HG03039 (cell line): Measurements from ENCODE around the gene SSBP3.

Experiments
- ATAC-seq: cut with Tn5 transposase; IDR thresholded peaks from one replicate; pipeline ENCODE4 v1.9.1; 2021; ENCODE audit warnings: mild to moderate bottlenecking, moderate library complexity; ENCODE audit not compliant: unreplicated experiment

Gene SSBP3

GRCh38 chr1:54335011-54335754 is 71.0 kb downstream of the SSBP3 start:
- ATAC-seq, result no peak

GRCh38 chr1:54332781-54333585 is 73.2 kb downstream of the SSBP3 start:
- ATAC-seq, result no peak

- ATAC-seq, result no peak
These were observed 74.2 kb downstream of the SSBP3 start for GRCh38 chr1:54331843-54332463.

- ATAC-seq, result no peak
These were observed 75.0 kb downstream of the SSBP3 start for GRCh38 chr1:54331091-54331772.

GRCh38 chr1:54329312-54330003 is 76.7 kb downstream of the SSBP3 start:
- ATAC-seq, result no peak

- ATAC-seq, result no peak
These were observed 78.0 kb downstream of the SSBP3 start for GRCh38 chr1:54328066-54328636.

GRCh38 chr1:54327386-54328065 is 78.7 kb downstream of the SSBP3 start:
- ATAC-seq, result no peak

GRCh38 chr1:54326543-54327385 is 79.4 kb downstream of the SSBP3 start:
- ATAC-seq, result no peak

GRCh38 chr1:54325703-54326461 is 80.3 kb downstream of the SSBP3 start:
- no peak for ATAC-seq

- no peak for ATAC-seq
These were observed 80.9 kb downstream of the SSBP3 start for GRCh38 chr1:54325284-54325683.

- no peak for ATAC-seq
These were observed 81.7 kb downstream of the SSBP3 start for GRCh38 chr1:54324251-54325140.

- no peak for ATAC-seq
These were observed 82.3 kb downstream of the SSBP3 start for GRCh38 chr1:54323921-54324250.

- ATAC-seq, result no peak
These were observed 82.9 kb downstream of the SSBP3 start for GRCh38 chr1:54323324-54323739.

GRCh38 chr1:54318246-54318814 is 87.9 kb downstream of the SSBP3 start:
- no peak for ATAC-seq

GRCh38 chr1:54317084-54317483 is 89.1 kb downstream of the SSBP3 start:
- ATAC-seq, result no peak

- ATAC-seq, result no peak
These were observed 91.1 kb downstream of the SSBP3 start for GRCh38 chr1:54315099-54315498.

- no peak for ATAC-seq
These were observed 91.5 kb downstream of the SSBP3 start for GRCh38 chr1:54314696-54315095.
